Endothelial cell of umbilical vein (primary cell): ENCODE measurements around the gene EPHA5. TPM values are rescaled to one million over a fixed set of nuclear protein-coding genes. Genes with fewer than 3 reads are reported as not detected.

Source experiments
- BruUV-seq: library from RNA; stranded (reverse); fragments of 400-500 nt; replicated peaks from 2 replicates; lab custom pipeline; 2021; lab: Mats Ljungman, UMichigan
- CTCF ChIA-PET: fragments of 300-600, 350-600 bp; sonication (Branson Sonifier 250); formaldehyde crosslinking; loops from one replicate; lab custom pipeline; 2021; ENCODE audit warnings: antibody characterized with exemption, inconsistent platforms; lab: Charles Lee
- POLR2A ChIA-PET: fragments of 300-600, 350-600 bp; sonication (Branson Sonifier 250); formaldehyde crosslinking; loops from one replicate; lab custom pipeline; 2021; ENCODE audit warnings: antibody characterized with exemption, inconsistent platforms; lab: Charles Lee
- DNase-seq: peaks from one replicate; pipeline ENCODE4 v3.0.0-alpha.2; 2011; ENCODE audit warnings: low read depth, low spot score
- FAIRE-seq: peaks from 2 replicates; lab custom pipeline; 2011; peaks lifted over from hg19 to GRCh38; lab: Jason Lieb, UNC
- H2AFZ ChIP-seq: 2 replicates; pipeline ENCODE4 v1.6.0; 2012; ENCODE audit warnings: low read depth, low read length, control low read depth, inconsistent platforms
- H3K27ac ChIP-seq: 2 replicates; pipeline ENCODE4 v1.5.1; 2011; ENCODE audit warnings: low read depth, mild to moderate bottlenecking, control low read depth, low read length, moderate library complexity; ENCODE audit not compliant: insufficient read depth
- H3K27me3 ChIP-seq, 2 experiments: 2 replicates each; pipeline versions ENCODE4 v1.6.0 to v1.6.1; 2011; ENCODE audit warnings: low read length in 2 of 2, mixed read lengths in 1 of 2; ENCODE audit not compliant: control insufficient read depth in 2 of 2, insufficient read depth in 2 of 2
- H3K36me3 ChIP-seq, 2 experiments: 2 replicates in 1 of 2; 3 replicates in 1 of 2; pipeline ENCODE4 v1.5.1; 2011; ENCODE audit warnings: low read length in 2 of 2, mild to moderate bottlenecking in 1 of 2, moderate library complexity in 1 of 2; ENCODE audit not compliant: control insufficient read depth in 2 of 2, insufficient read depth in 2 of 2; ENCODE audit errors: extremely low read depth in 1 of 2
- H3K4me1 ChIP-seq: 3 replicates; pipeline ENCODE4 v1.5.1; 2011; ENCODE audit warnings: mild to moderate bottlenecking, low read length; ENCODE audit not compliant: control insufficient read depth, insufficient read depth; ENCODE audit errors: extremely low read depth
- H3K4me2 ChIP-seq: 2 replicates; pipeline ENCODE4 v1.6.1; 2011; ENCODE audit warnings: low read length, control low read depth, mixed read lengths; ENCODE audit not compliant: insufficient read depth
- H3K4me3 ChIP-seq, 3 experiments: fragments of 200-600 bp in 1 of 3; sonication (generic), shearing (Covaris generic) in 1 of 3; replicated peaks in 1 of 3; 2 replicates each; pipeline ENCODE4 v1.5.1; 2011 to 2016; ENCODE audit warnings: control low read depth in 3 of 3, low read length in 3 of 3, mild to moderate bottlenecking in 2 of 3, inconsistent platforms in 1 of 3, low read depth in 1 of 3, moderate library complexity in 1 of 3; ENCODE audit not compliant: insufficient read depth in 1 of 3
- H3K79me2 ChIP-seq: 2 replicates; pipeline ENCODE4 v1.6.0; 2012; ENCODE audit warnings: low read length, inconsistent platforms; ENCODE audit not compliant: control insufficient read depth, insufficient read depth
- H3K9ac ChIP-seq: replicated peaks from 2 replicates; pipeline ENCODE3; 2011; ENCODE audit warnings: low read length, control low read depth; ENCODE audit not compliant: insufficient read depth; ENCODE audit errors: extremely low read depth
- H3K9me1 ChIP-seq: replicated peaks from 3 replicates; pipeline ENCODE4 v1.6.0; 2011; ENCODE audit warnings: mild to moderate bottlenecking, low read length; ENCODE audit not compliant: control insufficient read depth, insufficient read depth; ENCODE audit errors: extremely low read depth
- H3K9me3 ChIP-seq: replicated peaks from 2 replicates; pipeline ENCODE4 v1.5.1; 2012; ENCODE audit warnings: low read length, inconsistent platforms; ENCODE audit not compliant: control insufficient read depth, insufficient read depth
- H4K20me1 ChIP-seq: replicated peaks from 2 replicates; pipeline ENCODE3; 2011; ENCODE audit warnings: mild to moderate bottlenecking, low read length; ENCODE audit not compliant: control insufficient read depth, insufficient read depth; ENCODE audit errors: extremely low read depth
- EZH2 ChIP-seq: IDR thresholded peaks from 2 replicates; pipeline ENCODE4 v1.6.1; 2012; ENCODE audit warnings: borderline replicate concordance, low read depth, mild to moderate bottlenecking, moderate library complexity, low read length, inconsistent platforms; ENCODE audit not compliant: severe bottlenecking
- FOS ChIP-seq: IDR thresholded peaks from 2 replicates; pipeline ENCODE4 v1.6.1; 2011; ENCODE audit warnings: mild to moderate bottlenecking, low read length, moderate library complexity, borderline replicate concordance; ENCODE audit not compliant: insufficient read depth
- GATA2 ChIP-seq: IDR thresholded peaks from 2 replicates; pipeline ENCODE4 v1.7.0; 2011; ENCODE audit warnings: low read depth, mild to moderate bottlenecking, moderate library complexity, mixed read lengths, low read length; ENCODE audit not compliant: insufficient read length, insufficient read depth
- JUN ChIP-seq: IDR thresholded peaks from 2 replicates; pipeline ENCODE4 v1.6.1; 2011; ENCODE audit warnings: borderline replicate concordance, low read depth; ENCODE audit not compliant: insufficient read length, insufficient read depth
- MYC ChIP-seq: IDR thresholded peaks from one replicate; pipeline ENCODE4 v1.6.1; 2011; ENCODE audit warnings: mild to moderate bottlenecking, low read depth, low read length
- POLR2A ChIP-seq: IDR thresholded peaks from 2 replicates; pipeline ENCODE4 v1.6.1; 2012; ENCODE audit warnings: low read depth, mild to moderate bottlenecking, control low read depth, low read length
- POLR2AphosphoS5 ChIP-seq: IDR thresholded peaks from 2 replicates; pipeline ENCODE4 v1.6.1; 2012; ENCODE audit warnings: low read depth, mild to moderate bottlenecking, control low read depth, low read length, moderate library complexity; ENCODE audit not compliant: insufficient read depth
- dilution Hi-C: fragments of 300-500 bp; cut with MboI; formaldehyde crosslinking; loops from one replicate; pipeline ENCODE4 v1.15.0; 2019; ENCODE audit warnings: low sequenced_read_pairs; ENCODE audit not compliant: extremely low pct_ligation_motif_present
- intact Hi-C: fragments of 100-400 bp; cut with micrococcal nuclease; formaldehyde crosslinking; loops from one replicate; pipeline ENCODE4 v1.10.0; 2022
- polyA plus RNA-seq, 4 experiments: library from polyadenylated mRNA; depleted of rRNA in 3 of 4; stranded (reverse) in 3 of 4; unstranded in 1 of 4; fragments of >200 nt; gene quantifications; 2 replicates each; pipeline versions ENCODE4 v1.2.1 to v1.2.3, GENCODE V29; 2011 to 2012; ENCODE audit warnings: missing spikeins in 1 of 4
- total RNA-seq: library from RNA; stranded (reverse); gene quantifications from 2 replicates; pipeline ENCODE4 v1.2.3, GENCODE V29; 2021
- TF ChIP-seq, protein P1 (sequence below), 2 donors: IDR thresholded peaks; 1 replicate in 1 of 2; 2 replicates in 1 of 2; pipeline ENCODE4 v1.5.1; 2011; ENCODE audit warnings: low read length in 2 of 2, mild to moderate bottlenecking in 2 of 2, moderate library complexity in 2 of 2, control low read depth in 1 of 2, inconsistent platforms in 1 of 2, low read depth in 1 of 2; ENCODE audit not compliant: insufficient read depth in 1 of 2; ENCODE audit errors: extremely low read depth in 1 of 2
- TF ChIP-seq, protein P2 (sequence below): IDR thresholded peaks from 2 replicates; pipeline ENCODE4 v1.6.1; 2011; ENCODE audit not compliant: insufficient read depth, insufficient read length

EPHA5 gene
- total and polyA plus RNA-seq, 2 donors (not counting 3 experiments of a cell fraction or from before 2014, with no cell fraction given), result 0.31 to 0.39 TPM

DNA sequence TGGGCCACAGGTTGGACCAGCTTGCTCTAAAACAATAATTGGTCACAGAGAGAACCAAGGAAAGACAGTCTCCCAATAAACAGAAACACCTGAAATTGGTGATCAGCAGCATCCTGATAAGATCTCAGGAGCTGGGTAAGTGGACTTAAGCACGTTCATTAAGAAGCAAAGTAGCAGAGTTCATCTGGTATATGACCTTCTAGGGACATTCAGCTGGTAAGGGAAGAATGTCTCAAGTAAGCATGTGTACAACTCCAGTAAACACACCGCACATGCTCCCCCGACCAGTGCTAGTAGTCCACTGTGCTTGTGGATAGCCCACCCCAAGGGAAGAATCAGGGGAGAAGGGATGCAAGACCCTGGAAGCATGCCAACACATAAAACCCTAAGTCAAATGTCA, 216.9 kb downstream of the EPHA5 start:
- no peak overlapping the region for H3K9ac ChIP-seq
- no peaks in the 10 kb centered on the region for H4K20me1 ChIP-seq
- no peaks in the 10 kb centered on the region for H3K79me2 ChIP-seq
- H3K9me3 ChIP-seq, result no peaks in the 10 kb centered on the region
- H3K27me3 ChIP-seq, result no peaks in the 10 kb centered on the region
- intact Hi-C loops (no loop called here), dilution Hi-C loops (no loop called here)
- ChIA-PET POLR2A (no interaction called here), CTCF (no interaction called here)
- no peak for DNase-seq
- H3K4me3 ChIP-seq, result no peak overlapping the region
- no peaks in the 10 kb centered on the region for H3K36me3 ChIP-seq
- no TSS peak for BruUV-seq
- no peak overlapping the region for H3K4me2 ChIP-seq
- H2AFZ ChIP-seq, result no peak overlapping the region
- H3K27ac ChIP-seq, result no peak overlapping the region
- TF ChIP-seq FOS, result no peak
- TF ChIP-seq, protein P1, sequence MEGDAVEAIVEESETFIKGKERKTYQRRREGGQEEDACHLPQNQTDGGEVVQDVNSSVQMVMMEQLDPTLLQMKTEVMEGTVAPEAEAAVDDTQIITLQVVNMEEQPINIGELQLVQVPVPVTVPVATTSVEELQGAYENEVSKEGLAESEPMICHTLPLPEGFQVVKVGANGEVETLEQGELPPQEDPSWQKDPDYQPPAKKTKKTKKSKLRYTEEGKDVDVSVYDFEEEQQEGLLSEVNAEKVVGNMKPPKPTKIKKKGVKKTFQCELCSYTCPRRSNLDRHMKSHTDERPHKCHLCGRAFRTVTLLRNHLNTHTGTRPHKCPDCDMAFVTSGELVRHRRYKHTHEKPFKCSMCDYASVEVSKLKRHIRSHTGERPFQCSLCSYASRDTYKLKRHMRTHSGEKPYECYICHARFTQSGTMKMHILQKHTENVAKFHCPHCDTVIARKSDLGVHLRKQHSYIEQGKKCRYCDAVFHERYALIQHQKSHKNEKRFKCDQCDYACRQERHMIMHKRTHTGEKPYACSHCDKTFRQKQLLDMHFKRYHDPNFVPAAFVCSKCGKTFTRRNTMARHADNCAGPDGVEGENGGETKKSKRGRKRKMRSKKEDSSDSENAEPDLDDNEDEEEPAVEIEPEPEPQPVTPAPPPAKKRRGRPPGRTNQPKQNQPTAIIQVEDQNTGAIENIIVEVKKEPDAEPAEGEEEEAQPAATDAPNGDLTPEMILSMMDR (IDR thresholded peaks at IDR 0.05; ENCODE audit: extremely low read depth in 1 of 2, insufficient read depth in 1 of 2, low read depth in 1 of 2, low read length in 2 of 2), result no peak
- no peak for TF ChIP-seq JUN
- TF ChIP-seq POLR2AphosphoS5, result no peak
- TF ChIP-seq GATA2, result no peak
- no peak for TF ChIP-seq MYC
- TF ChIP-seq, protein P2, sequence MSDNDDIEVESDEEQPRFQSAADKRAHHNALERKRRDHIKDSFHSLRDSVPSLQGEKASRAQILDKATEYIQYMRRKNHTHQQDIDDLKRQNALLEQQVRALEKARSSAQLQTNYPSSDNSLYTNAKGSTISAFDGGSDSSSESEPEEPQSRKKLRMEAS, result no peak
- no peak for TF ChIP-seq EZH2
- TF ChIP-seq POLR2A, result no peak
- no peaks in the 10 kb centered on the region for H3K4me1 ChIP-seq
- H3K9me1 ChIP-seq, result no peaks in the 10 kb centered on the region
- no peak for FAIRE-seq
